OCI-LY7 (cell line): ENCODE results near the gene FBXW8. TPM values are rescaled to one million over a fixed set of nuclear protein-coding genes. Genes with fewer than 3 reads are reported as not detected.

ENCODE experiments used
- BruUV-seq: library from RNA; stranded (reverse); fragments of 400-500 nt; replicated peaks from 2 replicates; lab custom pipeline; 2021; lab: Mats Ljungman, UMichigan
- CTCF ChIA-PET: fragments of 300-600 bp; sonication (Branson Sonifier 250); formaldehyde crosslinking; loops from one replicate; lab custom pipeline; 2022; ENCODE audit warnings: antibody characterized with exemption; ENCODE audit not compliant: unreplicated experiment; lab: Charles Lee
- POLR2A ChIA-PET: fragments of 300-600 bp; sonication (Branson Sonifier 250); formaldehyde crosslinking; loops from one replicate; lab custom pipeline; 2022; ENCODE audit warnings: antibody characterized with exemption; lab: Charles Lee
- DNase-seq: peaks from one replicate; pipeline ENCODE4 v3.0.0-alpha.2; 2015; ENCODE audit warnings: low spot score
- H2AFZ ChIP-seq: fragments of 200-600 bp; sonication (generic), shearing (Covaris generic); 2 replicates; pipeline ENCODE4 v1.6.1; 2014; ENCODE audit warnings: mild to moderate bottlenecking, antibody characterized with exemption, low read length, moderate library complexity
- H3K27ac ChIP-seq: fragments of 200-600 bp; sonication (generic); 2 replicates; pipeline ENCODE4 v1.5.1; 2014; ENCODE audit warnings: mixed run types, low read depth, mild to moderate bottlenecking, moderate library complexity, low read length, inconsistent platforms; ENCODE audit not compliant: poor library complexity, severe bottlenecking
- H3K36me3 ChIP-seq: fragments of 200-600 bp; sonication (generic); 2 replicates; pipeline ENCODE4 v1.6.1; 2014; ENCODE audit warnings: mild to moderate bottlenecking, antibody characterized with exemption, low read length, moderate library complexity, mixed read lengths; ENCODE audit not compliant: insufficient read depth
- H3K4me1 ChIP-seq: fragments of 200-600 bp; sonication (generic); 2 replicates; pipeline ENCODE4 v1.5.1; 2014; ENCODE audit warnings: mild to moderate bottlenecking, low read length; ENCODE audit not compliant: insufficient read depth, poor library complexity, severe bottlenecking
- H3K4me2 ChIP-seq: fragments of 200-600 bp; sonication (generic); 2 replicates; pipeline ENCODE4 v1.6.1; 2014; ENCODE audit warnings: mild to moderate bottlenecking, low read length
- H3K4me3 ChIP-seq: fragments of 200-600 bp; sonication (generic); 2 replicates; pipeline ENCODE4 v1.5.1; 2014; ENCODE audit warnings: mild to moderate bottlenecking, low read depth, low read length; ENCODE audit not compliant: poor library complexity, severe bottlenecking
- H3K79me2 ChIP-seq: fragments of 200-600 bp; sonication (generic); 2 replicates; pipeline ENCODE4 v1.6.1; 2016; ENCODE audit warnings: low read depth, mild to moderate bottlenecking, low read length, moderate library complexity, mixed read lengths; ENCODE audit not compliant: insufficient read depth
- H3K9me2 ChIP-seq: fragments of 200-600 bp; sonication (generic); 2 replicates; pipeline ENCODE4 v1.6.1; 2016; ENCODE audit warnings: mild to moderate bottlenecking, low read length, mixed read lengths; ENCODE audit not compliant: insufficient read depth
- H3K9me3 ChIP-seq: fragments of 200-600 bp; sonication (generic); 2 replicates; pipeline ENCODE4 v1.6.1; 2014; ENCODE audit warnings: mild to moderate bottlenecking, mixed run types, low read length, mixed read lengths
- H4K20me1 ChIP-seq: fragments of 200-600 bp; sonication (generic); 2 replicates; pipeline ENCODE4 v1.6.1; 2014; ENCODE audit warnings: mild to moderate bottlenecking, antibody characterized with exemption, low read length, moderate library complexity, mixed read lengths; ENCODE audit not compliant: insufficient read depth
- CTCF ChIP-seq: fragments of 200-600 bp; sonication (generic); conservative IDR thresholded peaks from 2 replicates; pipeline ENCODE4 v1.5.1; 2014; ENCODE audit warnings: mild to moderate bottlenecking, antibody characterized with exemption, low read length, moderate library complexity, mixed read lengths
- EZH2phosphoT487 ChIP-seq: fragments of 200-600 bp; sonication (generic); IDR thresholded peaks from 2 replicates; pipeline ENCODE4 v1.6.1; 2018; ENCODE audit warnings: low read depth, borderline replicate concordance, mild to moderate bottlenecking, mixed run types, antibody characterized with exemption, low read length, moderate library complexity, mixed read lengths
- intact Hi-C: fragments of 100-400 bp; cut with micrococcal nuclease; formaldehyde crosslinking; loops from one replicate; pipeline ENCODE4 v1.10.0; 2022; ENCODE audit not compliant: unreplicated experiment
- total RNA-seq, 2 experiments: library from RNA; depleted of rRNA in 1 of 2; stranded (reverse); fragments of >200 nt in 1 of 2; shearing (Covaris generic) in 1 of 2; gene quantifications; 2 replicates each; pipeline ENCODE4 v1.2.3, GENCODE V29; 2014 to 2022

FBXW8 gene
- total RNA-seq, 2 experiments from 2014 or later = 29.8 to 34.0 TPM

GRCh38 chr12:116968986-116969385, 58.2 kb downstream of the FBXW8 start:
- Histone ChIP-seq H3K4me2 (no peak overlapping the region), H3K9me3 (no peaks in the 10 kb centered on the region), H2AFZ (no peak overlapping the region), H3K4me3 (no peak overlapping the region), H3K36me3 (peaks cover 43% of the 10 kb centered on the region), H3K4me1 (peaks cover 16% of the 10 kb centered on the region), H3K9me2 (no peaks in the 10 kb centered on the region), H3K79me2 (no peaks in the 10 kb centered on the region), H3K27ac (no peak overlapping the region), H4K20me1 (no peaks in the 10 kb centered on the region)
- no peak for DNase-seq
- TF ChIP-seq CTCF = no peak
- ChIA-PET POLR2A (interaction anchor here (0.6 to 1.7 kb wide), 3 partner anchors 10 to 83 kb away, joined by 3 to 10 read pairs (median 10); no protein-coding TSS in a partner anchor), CTCF (no interaction called here)
- BruUV-seq = no TSS peak
- intact Hi-C loops = no loop called here

DNA sequence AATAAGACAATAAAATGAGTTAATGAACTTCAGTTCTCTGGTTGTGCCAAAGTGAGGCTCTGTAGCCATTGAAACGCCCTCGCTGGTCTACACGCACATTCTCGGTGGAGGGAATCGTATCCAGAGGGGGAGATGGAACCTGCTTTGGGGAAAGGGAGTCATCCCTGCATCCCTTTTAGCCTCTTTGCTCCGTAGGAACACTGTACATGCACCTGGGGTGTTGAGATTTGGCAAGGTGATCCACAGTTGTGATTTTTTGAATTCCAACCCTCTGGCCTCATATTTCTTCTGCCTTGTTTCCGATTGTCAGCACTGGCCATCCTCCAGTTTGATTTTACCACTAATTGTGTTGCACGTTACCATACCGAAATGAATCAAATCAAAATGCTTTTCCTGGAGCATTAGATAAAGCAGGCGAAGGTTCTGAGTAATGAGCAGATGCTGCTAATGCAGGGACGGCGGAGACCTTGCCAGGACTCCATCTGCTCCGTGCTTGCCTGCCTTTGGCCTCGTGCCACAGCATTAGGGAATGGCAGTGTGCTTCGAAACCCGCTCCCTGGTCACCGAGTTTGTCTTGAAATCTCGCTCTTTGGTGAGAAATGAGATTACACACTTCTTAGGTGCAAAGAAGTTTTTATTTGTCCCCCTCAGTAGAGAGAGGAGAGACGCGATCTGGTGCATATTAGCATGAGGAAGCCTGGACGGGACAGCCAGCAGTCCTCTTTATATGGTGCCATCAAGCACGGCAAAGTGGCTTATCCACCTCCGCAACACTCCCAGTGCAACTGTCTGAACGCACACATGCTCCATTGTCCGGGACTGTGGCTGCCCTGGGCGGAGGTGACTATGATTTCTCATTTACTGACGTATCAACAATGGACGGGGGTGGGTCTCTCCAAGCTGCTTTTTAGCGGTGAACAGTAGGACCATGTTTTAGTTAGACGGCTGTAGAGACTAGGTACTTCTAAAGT, 59.1 kb downstream of the FBXW8 start:
- intact Hi-C loops = no loop called here
- DNase-seq = no peak
- Histone ChIP-seq H3K4me1 (peaks cover 16% of the 10 kb centered on the region), H3K36me3 (peaks cover 37% of the 10 kb centered on the region), H3K9me2 (no peaks in the 10 kb centered on the region), H2AFZ (no peak overlapping the region), H3K79me2 (no peaks in the 10 kb centered on the region), H3K27ac (no peak overlapping the region), H3K9me3 (no peaks in the 10 kb centered on the region), H3K4me3 (no peak overlapping the region), H3K4me2 (no peak overlapping the region), H4K20me1 (no peaks in the 10 kb centered on the region)
- ChIA-PET POLR2A (interaction anchor here (0.7 to 1.7 kb wide), 2 partner anchors 9 to 31 kb away, joined by 3 to 10 read pairs; no protein-coding TSS in a partner anchor), CTCF (interaction anchor here (0.6 kb wide), 1 partner anchor 14 kb away, joined by 3 read pairs; no protein-coding TSS in a partner anchor)
- TF ChIP-seq CTCF = no peak
- no peak for TF ChIP-seq EZH2phosphoT487
- BruUV-seq = no TSS peak

DNA sequence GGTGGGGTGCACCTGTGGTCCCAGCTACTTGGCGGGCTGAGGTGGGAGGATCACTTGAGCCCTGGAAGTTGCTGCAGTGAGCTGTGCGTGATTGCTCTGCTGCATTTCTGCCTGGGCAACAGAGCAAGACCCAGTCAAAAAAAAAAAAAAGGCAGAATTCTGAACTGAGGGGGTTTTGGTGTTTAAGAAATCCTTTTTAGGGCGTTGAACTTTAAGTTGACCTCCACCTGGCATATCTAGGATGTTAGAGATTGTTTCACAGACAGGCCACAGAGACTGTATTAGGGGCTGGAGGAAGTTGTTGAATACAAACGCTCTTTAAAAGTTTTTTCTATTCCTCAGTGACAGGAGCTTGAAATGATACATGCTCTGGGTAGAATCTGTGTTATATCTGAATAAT, 60.5 kb downstream of the FBXW8 start:
- H3K27ac ChIP-seq = no peak overlapping the region
- H3K79me2 ChIP-seq = no peaks in the 10 kb centered on the region
- H3K4me1 ChIP-seq = peaks cover 20% of the 10 kb centered on the region
- DNase-seq = peak; percentile 18
- H3K4me2 ChIP-seq = no peak overlapping the region
- no peaks in the 10 kb centered on the region for H4K20me1 ChIP-seq
- no peaks in the 10 kb centered on the region for H3K9me3 ChIP-seq
- POLR2A ChIA-PET = interaction anchor here (1.1 kb wide), 1 partner anchor 10 kb away, joined by 5 read pairs; no protein-coding TSS in a partner anchor
- CTCF ChIA-PET = no interaction called here
- peaks cover 33% of the 10 kb centered on the region for H3K36me3 ChIP-seq
- no peaks in the 10 kb centered on the region for H3K9me2 ChIP-seq
- intact Hi-C loops = no loop called here
- no peak overlapping the region for H3K4me3 ChIP-seq
- TF ChIP-seq EZH2phosphoT487 (no peak), CTCF (no peak)
- no TSS peak for BruUV-seq
- H2AFZ ChIP-seq = no peak overlapping the region
